HepG2 (cell line): ENCODE measurements around the gene DELE1.

Source experiments
- BHLHE40 ChIP-seq: IDR thresholded peaks from 2 replicates; pipeline ENCODE4 v1.6.1; 2011; ENCODE audit warnings: low read length, improper control_type of control experiment
- GMEB1 ChIP-seq: sonication (generic); formaldehyde crosslinking; IDR thresholded peaks from 2 replicates; pipeline ENCODE4 v1.5.1; 2020; ENCODE audit warnings: missing genetic modification reagents, mild to moderate bottlenecking, borderline replicate concordance
- MXI1 ChIP-seq: IDR thresholded peaks from 3 replicates; pipeline ENCODE4 v1.6.1; 2012; ENCODE audit warnings: low read depth, low read length, inconsistent platforms, borderline replicate concordance
- MZF1 ChIP-seq: sonication (generic); formaldehyde crosslinking; IDR thresholded peaks from 2 replicates; pipeline ENCODE4 v1.8.1; 2023; ENCODE audit warnings: mild to moderate bottlenecking, missing genetic modification reagents, borderline replicate concordance
- SIN3B ChIP-seq: fragments of 150-350 bp; IDR thresholded peaks from 2 replicates; pipeline ENCODE4 v1.6.1; 2014; ENCODE audit warnings: low read length

GRCh38 chr5:141957367-141957996, 33.8 kb downstream of the DELE1 start:
- TF ChIP-seq MXI1, result no peak
- TF ChIP-seq GMEB1 (CRISPR knock-in tag), result no peak
- TF ChIP-seq SIN3B, result no peak
- TF ChIP-seq BHLHE40, result no peak
- no peak for TF ChIP-seq MZF1 (CRISPR knock-in tag)
